Subcutaneous abdominal adipose tissue (tissue), 5 donors: Measurements from ENCODE around the gene JAGN1.

Experiments used
- H3K27ac ChIP-seq: one replicate; pipeline ENCODE4 v1.7.0; 2013; ENCODE audit warnings: low read depth, mild to moderate bottlenecking, inconsistent platforms, low read length, moderate library complexity
- H3K27me3 ChIP-seq, 5 donors: one replicate each; pipeline ENCODE4 v1.7.0; 2013; ENCODE audit warnings: low read length in 5 of 5, inconsistent platforms in 1 of 5; ENCODE audit not compliant: control insufficient read depth in 5 of 5, insufficient read depth in 4 of 5
- H3K36me3 ChIP-seq, 5 donors: one replicate each; pipeline ENCODE4 v1.7.0; 2013; ENCODE audit warnings: low read length in 5 of 5; ENCODE audit not compliant: control insufficient read depth in 5 of 5, insufficient read depth in 5 of 5
- H3K4me1 ChIP-seq, 5 donors: one replicate each; pipeline ENCODE4 v1.7.0; 2013; ENCODE audit warnings: low read length in 5 of 5, mild to moderate bottlenecking in 3 of 5, moderate library complexity in 1 of 5; ENCODE audit not compliant: control insufficient read depth in 5 of 5, insufficient read depth in 5 of 5
- H3K4me3 ChIP-seq, 5 donors: one replicate each; pipeline ENCODE4 v1.7.0; 2013; ENCODE audit warnings: low read length in 5 of 5, low read depth in 1 of 5
- H3K9ac ChIP-seq, 5 donors: one replicate each; pipeline ENCODE4 v1.7.0; 2013; ENCODE audit warnings: low read length in 5 of 5, mild to moderate bottlenecking in 4 of 5, moderate library complexity in 3 of 5
- H3K9me3 ChIP-seq, 5 donors: one replicate each; pipeline ENCODE4 v1.7.0; 2013; ENCODE audit warnings: low read length in 5 of 5; ENCODE audit not compliant: control insufficient read depth in 5 of 5
- donor health status: healthy.
- donor health status: healthy.
- donor health status: healthy.
- donor health status: healthy.
- donor health status: healthy.

Gene JAGN1

DNA sequence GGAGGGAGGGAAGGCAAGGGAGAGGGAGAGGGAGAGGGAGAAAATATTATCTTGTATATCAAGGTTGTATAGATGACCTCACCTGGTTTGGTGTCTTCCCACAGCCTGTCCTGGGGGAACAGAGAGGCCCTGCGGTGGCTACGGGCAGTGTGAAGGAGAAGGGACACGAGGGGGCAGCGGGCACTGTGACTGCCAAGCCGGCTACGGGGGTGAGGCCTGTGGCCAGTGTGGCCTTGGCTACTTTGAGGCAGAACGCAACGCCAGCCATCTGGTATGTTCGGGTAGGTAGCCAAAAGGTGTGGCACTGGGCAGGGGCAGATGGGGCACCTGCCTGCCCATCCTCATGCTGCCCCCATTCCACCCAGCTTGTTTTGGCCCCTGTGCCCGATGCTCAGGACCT, 50.3 kb downstream of the JAGN1 start:
- no peaks in the 10 kb centered on the region for H3K27me3 ChIP-seq
- H3K36me3 ChIP-seq = peaks cover 5 to 51% (median 32%) of the 10 kb centered on the region in 5 donors
- no peak overlapping the region for H3K4me3 ChIP-seq
- peaks cover 0 to 10% (median 0%) of the 10 kb centered on the region in 5 donors for H3K4me1 ChIP-seq
- H3K27ac ChIP-seq = no peak overlapping the region
- no peak overlapping the region for H3K9ac ChIP-seq
- H3K9me3 ChIP-seq = no peaks in the 10 kb centered on the region

- Histone ChIP-seq H3K27ac (no peak overlapping the region), H3K9me3 (no peaks in the 10 kb centered on the region), H3K9ac (no peak overlapping the region), H3K27me3 (no peaks in the 10 kb centered on the region), H3K4me1 (peaks cover 0 to 16% (median 9%) of the 10 kb centered on the region in 5 donors), H3K4me3 (no peak overlapping the region), H3K36me3 (peaks cover 0 to 43% (median 32%) of the 10 kb centered on the region in 5 donors)
Measured at GRCh38 chr3:9942164-9942563, 51.8 kb downstream of the JAGN1 start.

- peaks cover 0 to 34% (median 25%) of the 10 kb centered on the region in 5 donors for H3K36me3 ChIP-seq
- H3K27ac ChIP-seq = no peak overlapping the region
Measured at GRCh38 chr3:9942934-9943690, 52.7 kb downstream of the JAGN1 start.

More at GRCh38 chr3:9942934-9943690, 52.7 kb downstream of the JAGN1 start:
- no peak overlapping the region for H3K9ac ChIP-seq
- peaks cover 0 to 25% (median 18%) of the 10 kb centered on the region in 5 donors for H3K4me1 ChIP-seq
- H3K27me3 ChIP-seq = no peaks in the 10 kb centered on the region
- no peak overlapping the region for H3K4me3 ChIP-seq
- H3K9me3 ChIP-seq = no peaks in the 10 kb centered on the region
